K562 (cell line): ENCODE measurements around the gene CRABP2. TPM values are rescaled to one million over a fixed set of nuclear protein-coding genes. Genes with fewer than 3 reads are reported as not detected.
A peak's percentile ranks its signal among the peaks of the same experiment; 100 is the strongest.

Source experiments
- ASH1L ChIP-seq: fragments of 450-650 bp; IDR thresholded peaks from 2 replicates; pipeline ENCODE4 v1.6.1; 2018; ENCODE audit warnings: borderline replicate concordance, mild to moderate bottlenecking, low read depth; ENCODE audit not compliant: partially characterized antibody
- BDP1 ChIP-seq: IDR thresholded peaks from 3 replicates; pipeline ENCODE4 v1.6.1; 2011; ENCODE audit not compliant: insufficient read length, insufficient read depth
- ESRRA ChIP-seq: fragments of 450-650 bp; IDR thresholded peaks from 2 replicates; pipeline ENCODE4 v1.6.1; 2014; ENCODE audit warnings: low read depth, mild to moderate bottlenecking, moderate library complexity, borderline replicate concordance
- FOXK2 ChIP-seq, 2 experiments: fragments of 450-650 bp; IDR thresholded peaks in 1 of 2; conservative IDR thresholded peaks in 1 of 2; 2 replicates each; pipeline ENCODE4 v1.6.1; 2016; ENCODE audit warnings: low read depth in 2 of 2, mild to moderate bottlenecking in 1 of 2
- PHF20 ChIP-seq: fragments of 450-650 bp; IDR thresholded peaks from 2 replicates; pipeline ENCODE4 v1.6.1; 2018; ENCODE audit not compliant: partially characterized antibody
- RFX7 ChIP-seq: fragments of 250-450 bp; sonication (Bioruptor Pico); IDR thresholded peaks from 2 replicates; pipeline ENCODE4 v1.5.1; 2021; ENCODE audit warnings: mild to moderate bottlenecking
- SMARCB1 ChIP-seq: IDR thresholded peaks from 2 replicates; pipeline ENCODE4 v1.6.1; 2011; ENCODE audit warnings: improper control_type of control experiment, low read depth; ENCODE audit not compliant: insufficient read length
- ZNF140 ChIP-seq: fragments of 250-450 bp; sonication (Bioruptor Pico); IDR thresholded peaks from 2 replicates; pipeline ENCODE4 v1.8.0; 2021; ENCODE audit warnings: moderate library complexity, mild to moderate bottlenecking, inconsistent platforms
- polyA plus RNA-seq, 8 experiments: library from polyadenylated mRNA; depleted of rRNA in 4 of 8; stranded (reverse) in 5 of 8; unstranded in 3 of 8; fragments of >200 nt; fragmentation: Nextera tagmentation in 2 of 8; fragmentation: Illumina TruSeq in 1 of 8; extraction: Ambion mirVana in 2 of 8; extraction: Trizol in 1 of 8; gene quantifications; 2 replicates each; pipeline versions ENCODE4 v1.2.1 to v1.2.3, GENCODE V29; 2011 to 2014; ENCODE audit warnings: inconsistent platforms in 1 of 8, missing spikeins in 1 of 8
- total RNA-seq, 7 experiments: library from RNA; depleted of rRNA in 6 of 7; stranded (reverse); fragments of >200 nt in 6 of 7; fragmentation: Illumina TruSeq in 2 of 7; extraction: Trizol in 2 of 7; gene quantifications; 2 replicates each; pipeline versions ENCODE4 v1.2.1 to v1.2.3, GENCODE V29; 2011 to 2021; ENCODE audit warnings: low replicate concordance in 1 of 7
- TF ChIP-seq, protein P1 (sequence below): fragments of 450-650 bp; formaldehyde crosslinking; IDR thresholded peaks from 2 replicates; pipeline ENCODE4 v1.4.0; 2020; ENCODE audit warnings: mild to moderate bottlenecking, moderate library complexity
- TF ChIP-seq, protein P2 (sequence below): sonication (generic); formaldehyde crosslinking; IDR thresholded peaks from 2 replicates; pipeline ENCODE4 v1.8.0; 2022; ENCODE audit warnings: mild to moderate bottlenecking, low read depth, missing genetic modification reagents
- TF ChIP-seq, protein P3 (sequence below): sonication (generic); formaldehyde crosslinking; IDR thresholded peaks from 2 replicates; pipeline ENCODE4 v1.8.0; 2022; ENCODE audit warnings: missing genetic modification reagents, mild to moderate bottlenecking, borderline replicate concordance
- TF ChIP-seq, protein P4 (sequence below): fragments of 250-450 bp; sonication (Bioruptor Pico); IDR thresholded peaks from 2 replicates; pipeline ENCODE4 v1.4.0; 2020; ENCODE audit warnings: mild to moderate bottlenecking, moderate library complexity
- TF ChIP-seq, protein P5 (sequence below), 2 experiments: fragments of 450-650 bp; IDR thresholded peaks; 2 replicates each; pipeline ENCODE4 v1.6.1; 2016
- TF ChIP-seq, protein P6 (sequence below): fragments of 450-650 bp; IDR thresholded peaks from 2 replicates; pipeline ENCODE4 v1.6.1; 2018; ENCODE audit warnings: mild to moderate bottlenecking, low read depth; ENCODE audit not compliant: partially characterized antibody

Gene CRABP2
- total and polyA plus RNA-seq, 9 of the 15 experiments (the other 6 are each of a cell fraction or from before 2014, with no cell fraction given) = 0.30 to 2.5 (median 0.82) TPM

DNA sequence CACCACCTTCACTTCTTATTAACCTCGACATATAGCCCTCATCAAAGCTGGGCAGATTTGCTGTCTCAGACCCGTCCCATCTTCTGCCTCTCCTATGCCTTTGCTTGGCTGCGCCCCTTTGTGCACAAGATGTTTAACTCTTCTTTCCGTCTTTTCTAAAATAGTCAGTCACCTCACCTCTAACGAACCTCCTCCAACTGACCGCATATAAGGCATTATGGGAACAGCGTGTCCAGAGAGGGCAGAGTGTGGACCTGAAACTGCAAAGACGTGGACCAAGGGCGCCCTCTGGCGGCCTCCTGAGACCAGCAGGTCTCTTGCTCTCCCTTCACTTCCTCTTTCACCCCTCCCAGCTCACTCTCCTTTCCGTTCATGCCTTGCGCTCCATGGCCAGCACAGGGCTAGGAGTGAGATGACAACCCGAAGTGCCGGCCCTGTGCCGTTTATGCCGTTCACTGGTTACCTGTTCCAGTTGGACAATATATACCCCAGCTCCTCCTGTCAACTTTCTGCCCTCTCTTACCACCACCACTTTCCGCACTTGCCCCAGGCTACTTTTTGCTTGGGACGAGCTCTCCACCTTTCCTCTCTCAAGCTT lies 20.4 kb upstream of the CRABP2 start (continued):
- TF ChIP-seq, protein P1, sequence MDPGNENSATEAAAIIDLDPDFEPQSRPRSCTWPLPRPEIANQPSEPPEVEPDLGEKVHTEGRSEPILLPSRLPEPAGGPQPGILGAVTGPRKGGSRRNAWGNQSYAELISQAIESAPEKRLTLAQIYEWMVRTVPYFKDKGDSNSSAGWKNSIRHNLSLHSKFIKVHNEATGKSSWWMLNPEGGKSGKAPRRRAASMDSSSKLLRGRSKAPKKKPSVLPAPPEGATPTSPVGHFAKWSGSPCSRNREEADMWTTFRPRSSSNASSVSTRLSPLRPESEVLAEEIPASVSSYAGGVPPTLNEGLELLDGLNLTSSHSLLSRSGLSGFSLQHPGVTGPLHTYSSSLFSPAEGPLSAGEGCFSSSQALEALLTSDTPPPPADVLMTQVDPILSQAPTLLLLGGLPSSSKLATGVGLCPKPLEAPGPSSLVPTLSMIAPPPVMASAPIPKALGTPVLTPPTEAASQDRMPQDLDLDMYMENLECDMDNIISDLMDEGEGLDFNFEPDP (CRISPR knock-in tag) = no peak
- TF ChIP-seq ZNF140 (CRISPR knock-in tag) (no peak), ESRRA (peak; percentile 84; the same call in 1 of the 2 replicates), RFX7 (no peak), PHF20 (peak; percentile 36), ASH1L (peak; percentile 29), BDP1 (no peak), SMARCB1 (no peak), FOXK2 (conservative IDR thresholded peaks at IDR 0.05 in 1 of 2, IDR thresholded peaks at IDR 0.05 in 1 of 2; ENCODE audit: low read depth in 2 of 2) (peak; percentile 21 to 52; a peak in 2 of 4 replicates)
- TF ChIP-seq, protein P2, sequence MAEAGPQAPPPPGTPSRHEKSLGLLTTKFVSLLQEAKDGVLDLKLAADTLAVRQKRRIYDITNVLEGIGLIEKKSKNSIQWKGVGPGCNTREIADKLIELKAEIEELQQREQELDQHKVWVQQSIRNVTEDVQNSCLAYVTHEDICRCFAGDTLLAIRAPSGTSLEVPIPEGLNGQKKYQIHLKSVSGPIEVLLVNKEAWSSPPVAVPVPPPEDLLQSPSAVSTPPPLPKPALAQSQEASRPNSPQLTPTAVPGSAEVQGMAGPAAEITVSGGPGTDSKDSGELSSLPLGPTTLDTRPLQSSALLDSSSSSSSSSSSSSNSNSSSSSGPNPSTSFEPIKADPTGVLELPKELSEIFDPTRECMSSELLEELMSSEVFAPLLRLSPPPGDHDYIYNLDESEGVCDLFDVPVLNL (CRISPR knock-in tag) = no peak
- TF ChIP-seq, protein P3, sequence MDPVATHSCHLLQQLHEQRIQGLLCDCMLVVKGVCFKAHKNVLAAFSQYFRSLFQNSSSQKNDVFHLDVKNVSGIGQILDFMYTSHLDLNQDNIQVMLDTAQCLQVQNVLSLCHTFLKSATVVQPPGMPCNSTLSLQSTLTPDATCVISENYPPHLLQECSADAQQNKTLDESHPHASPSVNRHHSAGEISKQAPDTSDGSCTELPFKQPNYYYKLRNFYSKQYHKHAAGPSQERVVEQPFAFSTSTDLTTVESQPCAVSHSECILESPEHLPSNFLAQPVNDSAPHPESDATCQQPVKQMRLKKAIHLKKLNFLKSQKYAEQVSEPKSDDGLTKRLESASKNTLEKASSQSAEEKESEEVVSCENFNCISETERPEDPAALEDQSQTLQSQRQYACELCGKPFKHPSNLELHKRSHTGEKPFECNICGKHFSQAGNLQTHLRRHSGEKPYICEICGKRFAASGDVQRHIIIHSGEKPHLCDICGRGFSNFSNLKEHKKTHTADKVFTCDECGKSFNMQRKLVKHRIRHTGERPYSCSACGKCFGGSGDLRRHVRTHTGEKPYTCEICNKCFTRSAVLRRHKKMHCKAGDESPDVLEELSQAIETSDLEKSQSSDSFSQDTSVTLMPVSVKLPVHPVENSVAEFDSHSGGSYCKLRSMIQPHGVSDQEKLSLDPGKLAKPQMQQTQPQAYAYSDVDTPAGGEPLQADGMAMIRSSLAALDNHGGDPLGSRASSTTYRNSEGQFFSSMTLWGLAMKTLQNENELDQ (CRISPR knock-in tag) = no peak
- TF ChIP-seq, protein P4, sequence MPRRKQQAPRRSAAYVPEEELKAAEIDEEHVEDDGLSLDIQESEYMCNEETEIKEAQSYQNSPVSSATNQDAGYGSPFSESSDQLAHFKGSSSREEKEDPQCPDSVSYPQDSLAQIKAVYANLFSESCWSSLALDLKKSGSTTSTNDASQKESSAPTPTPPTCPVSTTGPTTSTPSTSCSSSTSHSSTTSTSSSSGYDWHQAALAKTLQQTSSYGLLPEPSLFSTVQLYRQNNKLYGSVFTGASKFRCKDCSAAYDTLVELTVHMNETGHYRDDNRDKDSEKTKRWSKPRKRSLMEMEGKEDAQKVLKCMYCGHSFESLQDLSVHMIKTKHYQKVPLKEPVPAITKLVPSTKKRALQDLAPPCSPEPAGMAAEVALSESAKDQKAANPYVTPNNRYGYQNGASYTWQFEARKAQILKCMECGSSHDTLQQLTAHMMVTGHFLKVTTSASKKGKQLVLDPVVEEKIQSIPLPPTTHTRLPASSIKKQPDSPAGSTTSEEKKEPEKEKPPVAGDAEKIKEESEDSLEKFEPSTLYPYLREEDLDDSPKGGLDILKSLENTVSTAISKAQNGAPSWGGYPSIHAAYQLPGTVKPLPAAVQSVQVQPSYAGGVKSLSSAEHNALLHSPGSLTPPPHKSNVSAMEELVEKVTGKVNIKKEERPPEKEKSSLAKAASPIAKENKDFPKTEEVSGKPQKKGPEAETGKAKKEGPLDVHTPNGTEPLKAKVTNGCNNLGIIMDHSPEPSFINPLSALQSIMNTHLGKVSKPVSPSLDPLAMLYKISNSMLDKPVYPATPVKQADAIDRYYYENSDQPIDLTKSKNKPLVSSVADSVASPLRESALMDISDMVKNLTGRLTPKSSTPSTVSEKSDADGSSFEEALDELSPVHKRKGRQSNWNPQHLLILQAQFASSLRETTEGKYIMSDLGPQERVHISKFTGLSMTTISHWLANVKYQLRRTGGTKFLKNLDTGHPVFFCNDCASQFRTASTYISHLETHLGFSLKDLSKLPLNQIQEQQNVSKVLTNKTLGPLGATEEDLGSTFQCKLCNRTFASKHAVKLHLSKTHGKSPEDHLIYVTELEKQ (CRISPR knock-in tag) = no peak
- TF ChIP-seq, protein P5, sequence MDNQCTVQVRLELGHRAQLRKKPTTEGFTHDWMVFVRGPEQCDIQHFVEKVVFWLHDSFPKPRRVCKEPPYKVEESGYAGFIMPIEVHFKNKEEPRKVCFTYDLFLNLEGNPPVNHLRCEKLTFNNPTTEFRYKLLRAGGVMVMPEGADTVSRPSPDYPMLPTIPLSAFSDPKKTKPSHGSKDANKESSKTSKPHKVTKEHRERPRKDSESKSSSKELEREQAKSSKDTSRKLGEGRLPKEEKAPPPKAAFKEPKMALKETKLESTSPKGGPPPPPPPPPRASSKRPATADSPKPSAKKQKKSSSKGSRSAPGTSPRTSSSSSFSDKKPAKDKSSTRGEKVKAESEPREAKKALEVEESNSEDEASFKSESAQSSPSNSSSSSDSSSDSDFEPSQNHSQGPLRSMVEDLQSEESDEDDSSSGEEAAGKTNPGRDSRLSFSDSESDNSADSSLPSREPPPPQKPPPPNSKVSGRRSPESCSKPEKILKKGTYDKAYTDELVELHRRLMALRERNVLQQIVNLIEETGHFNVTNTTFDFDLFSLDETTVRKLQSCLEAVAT (IDR thresholded peaks at IDR 0.05) = peak in 1 of 2 experiments; percentile 59; a peak in 2 of 4 replicates
- TF ChIP-seq, protein P6, sequence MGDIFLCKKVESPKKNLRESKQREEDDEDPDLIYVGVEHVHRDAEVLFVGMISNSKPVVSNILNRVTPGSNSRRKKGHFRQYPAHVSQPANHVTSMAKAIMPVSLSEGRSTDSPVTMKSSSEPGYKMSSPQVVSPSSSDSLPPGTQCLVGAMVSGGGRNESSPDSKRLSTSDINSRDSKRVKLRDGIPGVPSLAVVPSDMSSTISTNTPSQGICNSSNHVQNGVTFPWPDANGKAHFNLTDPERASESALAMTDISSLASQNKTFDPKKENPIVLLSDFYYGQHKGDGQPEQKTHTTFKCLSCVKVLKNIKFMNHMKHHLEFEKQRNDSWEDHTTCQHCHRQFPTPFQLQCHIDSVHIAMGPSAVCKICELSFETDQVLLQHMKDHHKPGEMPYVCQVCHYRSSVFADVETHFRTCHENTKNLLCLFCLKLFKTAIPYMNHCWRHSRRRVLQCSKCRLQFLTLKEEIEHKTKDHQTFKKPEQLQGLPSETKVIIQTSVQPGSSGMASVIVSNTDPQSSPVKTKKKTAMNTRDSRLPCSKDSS = no peak
